ENCODE data around the gene HSPB6.

HSPB6 gene

DNA sequence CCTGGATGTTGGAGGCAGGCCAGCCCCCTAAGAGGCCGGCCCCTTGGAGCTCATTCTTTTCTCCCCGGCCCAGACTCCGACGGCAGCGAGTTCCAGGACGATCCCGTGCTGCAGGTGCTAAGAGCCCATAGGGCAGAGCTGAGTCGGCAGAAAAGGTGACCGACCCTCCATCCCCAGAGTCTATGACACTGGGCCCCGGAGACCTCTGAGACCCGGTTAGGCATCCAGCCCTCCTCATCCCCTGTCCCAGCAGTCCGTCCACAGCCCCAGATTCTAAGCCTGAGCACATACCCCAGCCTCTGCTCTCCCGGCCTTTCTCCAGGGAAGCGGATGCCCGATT lies 11.2 kb upstream of the HSPB6 start:
- Histone ChIP-seq H3K27ac (ENCODE audit: low read depth, low read length) (no peak overlapping the region), H3K9me2 (replicated peaks; ENCODE audit: control insufficient read depth, low read length) (no peaks in the 10 kb centered on the region), H3K36me3 (ENCODE audit: control insufficient read depth, low read length) (peaks cover 17% of the 10 kb centered on the region), H3K4me3 (ENCODE audit: low read length) (no peak overlapping the region), H3K4me2 (ENCODE audit: low read length) (no peak overlapping the region), H3K79me2 (ENCODE audit: control insufficient read depth, low read length) (no peaks in the 10 kb centered on the region), H3K27me3 (ENCODE audit: control insufficient read depth, low read length) (no peaks in the 10 kb centered on the region), H4K20me1 (ENCODE audit: control insufficient read depth, insufficient read depth, low read depth, low read length) (no peaks in the 10 kb centered on the region), H3K9me3 (ENCODE audit: control insufficient read depth, insufficient read depth, low read length) (no peaks in the 10 kb centered on the region), H3F3A (ENCODE audit: control insufficient read depth, insufficient read depth) (peaks cover 2% of the 10 kb centered on the region; the same call in 1 of the 2 replicates), H3K4me1 (ENCODE audit: control insufficient read depth, low read length) (no peaks in the 10 kb centered on the region)
- no peak for TF ChIP-seq EZH2phosphoT487 (IDR thresholded peaks at IDR 0.05; ENCODE audit: borderline replicate concordance, low read length)
- TF ChIP-seq, protein P1, sequence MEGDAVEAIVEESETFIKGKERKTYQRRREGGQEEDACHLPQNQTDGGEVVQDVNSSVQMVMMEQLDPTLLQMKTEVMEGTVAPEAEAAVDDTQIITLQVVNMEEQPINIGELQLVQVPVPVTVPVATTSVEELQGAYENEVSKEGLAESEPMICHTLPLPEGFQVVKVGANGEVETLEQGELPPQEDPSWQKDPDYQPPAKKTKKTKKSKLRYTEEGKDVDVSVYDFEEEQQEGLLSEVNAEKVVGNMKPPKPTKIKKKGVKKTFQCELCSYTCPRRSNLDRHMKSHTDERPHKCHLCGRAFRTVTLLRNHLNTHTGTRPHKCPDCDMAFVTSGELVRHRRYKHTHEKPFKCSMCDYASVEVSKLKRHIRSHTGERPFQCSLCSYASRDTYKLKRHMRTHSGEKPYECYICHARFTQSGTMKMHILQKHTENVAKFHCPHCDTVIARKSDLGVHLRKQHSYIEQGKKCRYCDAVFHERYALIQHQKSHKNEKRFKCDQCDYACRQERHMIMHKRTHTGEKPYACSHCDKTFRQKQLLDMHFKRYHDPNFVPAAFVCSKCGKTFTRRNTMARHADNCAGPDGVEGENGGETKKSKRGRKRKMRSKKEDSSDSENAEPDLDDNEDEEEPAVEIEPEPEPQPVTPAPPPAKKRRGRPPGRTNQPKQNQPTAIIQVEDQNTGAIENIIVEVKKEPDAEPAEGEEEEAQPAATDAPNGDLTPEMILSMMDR (IDR thresholded peaks at IDR 0.05; ENCODE audit: low read depth, low read length, poor library complexity, severe bottlenecking): no peak

DNA sequence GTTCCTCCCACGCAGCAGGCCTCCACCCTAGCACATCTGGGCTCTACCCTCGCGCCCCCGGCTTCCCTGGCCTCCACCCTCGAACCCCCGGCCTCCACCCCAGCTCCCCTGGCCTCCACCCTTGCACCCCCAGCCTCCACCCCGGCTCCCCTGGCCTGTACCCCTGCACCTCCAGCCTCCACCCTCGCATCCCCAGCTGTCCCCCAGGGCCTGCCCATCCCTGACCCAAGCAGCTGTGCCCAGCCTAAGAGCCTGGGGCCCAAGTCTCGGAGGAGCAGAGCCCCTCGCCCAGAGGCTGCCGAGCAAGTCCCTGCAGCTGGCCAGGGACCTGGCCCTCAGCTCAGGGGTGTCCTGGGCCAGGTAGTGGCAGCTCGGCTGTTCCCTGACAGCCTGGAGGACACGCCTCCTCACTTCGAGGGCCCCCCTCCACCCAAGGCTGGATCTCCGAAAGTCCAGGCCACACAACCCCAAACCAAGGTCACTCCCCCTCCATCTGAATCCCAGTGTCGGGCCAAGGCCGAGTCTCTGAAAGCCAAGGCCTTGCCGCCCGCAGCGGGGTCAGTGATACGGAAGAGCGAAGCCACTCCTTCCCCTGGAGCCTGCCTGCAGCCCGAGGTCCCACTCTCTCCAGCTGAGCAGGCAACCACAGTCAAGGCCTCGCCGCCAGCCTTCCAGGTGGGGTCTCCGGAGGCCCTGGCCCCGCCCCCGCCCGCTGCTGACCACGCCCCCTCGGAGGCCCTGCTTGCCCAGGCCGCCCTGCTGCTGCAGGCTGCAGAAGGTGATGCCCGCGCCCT lies 10.7 kb upstream of the HSPB6 start:
- TF ChIP-seq, protein P1 (IDR thresholded peaks at IDR 0.05; ENCODE audit: low read depth, low read length, poor library complexity, severe bottlenecking): no peak
- no peak for TF ChIP-seq EZH2phosphoT487 (IDR thresholded peaks at IDR 0.05; ENCODE audit: borderline replicate concordance, low read length)
- no peak overlapping the region for H3K4me3 ChIP-seq (ENCODE audit: low read length)
- no peaks in the 10 kb centered on the region for H3K4me1 ChIP-seq (ENCODE audit: control insufficient read depth, low read length)
- H3K9me3 ChIP-seq (ENCODE audit: control insufficient read depth, insufficient read depth, low read length): no peaks in the 10 kb centered on the region
- H3K27ac ChIP-seq (ENCODE audit: low read depth, low read length): no peak overlapping the region
- H3K36me3 ChIP-seq (ENCODE audit: control insufficient read depth, low read length): peaks cover 17% of the 10 kb centered on the region
- H3K9me2 ChIP-seq (replicated peaks; ENCODE audit: control insufficient read depth, low read length): no peaks in the 10 kb centered on the region
- no peaks in the 10 kb centered on the region for H3K79me2 ChIP-seq (ENCODE audit: control insufficient read depth, low read length)
- H3K27me3 ChIP-seq (ENCODE audit: control insufficient read depth, low read length): no peaks in the 10 kb centered on the region
- no peaks in the 10 kb centered on the region for H4K20me1 ChIP-seq (ENCODE audit: control insufficient read depth, insufficient read depth, low read depth, low read length)
- no peak overlapping the region for H3K4me2 ChIP-seq (ENCODE audit: low read length)
- H3F3A ChIP-seq (ENCODE audit: control insufficient read depth, insufficient read depth): 0 out of 2 replicates have a peak, but pooled peaks cover 2% of the 10 kb centered on the region

DNA sequence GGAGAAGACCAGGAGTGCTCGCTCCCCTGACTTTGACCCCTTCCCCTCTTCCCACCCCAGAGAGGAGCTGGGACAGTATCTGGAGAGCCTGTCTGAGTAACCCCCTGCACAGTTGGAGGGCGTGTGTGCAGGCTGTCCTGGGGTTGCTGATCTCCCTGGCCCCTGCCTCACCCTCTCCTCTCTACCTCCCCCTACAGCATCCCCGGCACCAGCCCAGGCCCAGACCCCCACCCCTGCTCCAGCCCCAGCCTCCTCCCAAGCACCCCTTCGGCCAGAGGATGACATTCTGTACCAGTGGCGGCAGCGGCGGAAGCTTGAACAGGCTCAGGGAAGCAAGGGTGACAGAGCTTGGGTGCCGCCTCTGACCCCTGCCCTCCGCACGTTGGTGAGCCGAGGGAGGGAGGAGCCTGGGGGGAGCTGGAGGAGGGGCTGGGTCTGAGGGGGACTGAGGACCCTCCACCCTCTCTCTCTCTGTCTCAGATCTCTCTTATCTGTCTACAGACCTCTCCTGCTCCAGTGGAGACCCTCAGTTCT lies 9.8 kb upstream of the HSPB6 start:
- TF ChIP-seq EZH2phosphoT487 (IDR thresholded peaks at IDR 0.05; ENCODE audit: borderline replicate concordance, low read length): no peak
- TF ChIP-seq, protein P1 (IDR thresholded peaks at IDR 0.05; ENCODE audit: low read depth, low read length, poor library complexity, severe bottlenecking): no peak
- Histone ChIP-seq H3K4me2 (ENCODE audit: low read length) (no peak overlapping the region), H3K9me3 (ENCODE audit: control insufficient read depth, insufficient read depth, low read length) (no peaks in the 10 kb centered on the region), H3K36me3 (ENCODE audit: control insufficient read depth, low read length) (peaks cover 22% of the 10 kb centered on the region), H4K20me1 (ENCODE audit: control insufficient read depth, insufficient read depth, low read depth, low read length) (no peaks in the 10 kb centered on the region), H3K9me2 (replicated peaks; ENCODE audit: control insufficient read depth, low read length) (no peaks in the 10 kb centered on the region), H3K27ac (ENCODE audit: low read depth, low read length) (no peak overlapping the region), H3K79me2 (ENCODE audit: control insufficient read depth, low read length) (no peaks in the 10 kb centered on the region), H3K27me3 (ENCODE audit: control insufficient read depth, low read length) (no peaks in the 10 kb centered on the region), H3K4me1 (ENCODE audit: control insufficient read depth, low read length) (no peaks in the 10 kb centered on the region), H3K4me3 (ENCODE audit: low read length) (no peak overlapping the region), H3F3A (ENCODE audit: control insufficient read depth, insufficient read depth) (0 out of 2 replicates have a peak, but pooled peaks cover 2% of the 10 kb centered on the region)

Measured in DOHH2 (cell line).